SK-N-SH (cell line): ENCODE measurements around the gene FRMD6.
"Not testable (repeated sequence)": the region's sequence is repeated elsewhere in the genome, so short reads cannot be mapped to it uniquely, and the experiment has no call there.

Experiments
- CHD2 ChIP-seq: fragments of 150-350 bp; IDR thresholded peaks from 2 replicates; pipeline ENCODE4 v1.6.1; 2018; ENCODE audit warnings: low read length; ENCODE audit not compliant: partially characterized antibody
- ELF1 ChIP-seq: IDR thresholded peaks from 2 replicates; pipeline ENCODE4 v1.4.0; 2012
- EP300 ChIP-seq, 2 experiments: IDR thresholded peaks; 2 replicates each; pipeline versions ENCODE4 v1.4.0 to v1.6.1; 2012; ENCODE audit warnings: borderline replicate concordance in 1 of 2, low read depth in 1 of 2, low read length in 1 of 2
- EZH2phosphoT487 ChIP-seq: fragments of 200-600 bp; sonication (generic); IDR thresholded peaks from 2 replicates; pipeline ENCODE4 v1.6.1; 2017; ENCODE audit warnings: low read depth, mixed run types, mild to moderate bottlenecking, antibody characterized with exemption, moderate library complexity, borderline replicate concordance
- GATA2 ChIP-seq: sonication (generic); formaldehyde crosslinking; IDR thresholded peaks from 2 replicates; pipeline ENCODE4 v1.5.0; 2020; ENCODE audit warnings: mild to moderate bottlenecking, missing genetic modification reagents
- POLR2AphosphoS5 ChIP-seq: IDR thresholded peaks from 2 replicates; pipeline ENCODE4 v1.6.1; 2012; ENCODE audit warnings: low read depth, low read length
- RAD21 ChIP-seq: IDR thresholded peaks from 2 replicates; pipeline ENCODE4 v1.6.1; 2012; ENCODE audit warnings: mild to moderate bottlenecking, low read length
- REST ChIP-seq: IDR thresholded peaks from 2 replicates; pipeline ENCODE4 v1.6.1; 2012; ENCODE audit warnings: mild to moderate bottlenecking, low read depth, low read length, moderate library complexity
- SIN3A ChIP-seq: IDR thresholded peaks from 2 replicates; pipeline ENCODE4 v1.6.1; 2012; ENCODE audit warnings: low read depth, mild to moderate bottlenecking, low read length, moderate library complexity, borderline replicate concordance
- TCF12 ChIP-seq: IDR thresholded peaks from 2 replicates; pipeline ENCODE4 v1.4.0; 2012
- TF ChIP-seq, protein P1 (sequence below): fragments of 200-600 bp; sonication (generic); IDR thresholded peaks from 2 replicates; pipeline ENCODE4 v1.6.1; 2017; ENCODE audit warnings: antibody characterized with exemption, mild to moderate bottlenecking, moderate library complexity
- TF ChIP-seq, protein P2 (sequence below): fragments of 150-350 bp; IDR thresholded peaks from 2 replicates; pipeline ENCODE4 v1.6.1; 2017; ENCODE audit warnings: antibody characterized with exemption, low read length, low read depth, borderline replicate concordance

GRCh38 chr14:51766586-51766985, 114.9 kb downstream of the FRMD6 start:
- not testable (repeated sequence) for TF ChIP-seq TCF12; SIN3A; GATA2 (CRISPR knock-in tag); REST; POLR2AphosphoS5; RAD21; ELF1; EP300 (IDR thresholded peaks at IDR 0.05; ENCODE audit: borderline replicate concordance in 1 of 2, low read depth in 1 of 2, low read length in 1 of 2); EZH2phosphoT487; CHD2
- TF ChIP-seq, protein P1, sequence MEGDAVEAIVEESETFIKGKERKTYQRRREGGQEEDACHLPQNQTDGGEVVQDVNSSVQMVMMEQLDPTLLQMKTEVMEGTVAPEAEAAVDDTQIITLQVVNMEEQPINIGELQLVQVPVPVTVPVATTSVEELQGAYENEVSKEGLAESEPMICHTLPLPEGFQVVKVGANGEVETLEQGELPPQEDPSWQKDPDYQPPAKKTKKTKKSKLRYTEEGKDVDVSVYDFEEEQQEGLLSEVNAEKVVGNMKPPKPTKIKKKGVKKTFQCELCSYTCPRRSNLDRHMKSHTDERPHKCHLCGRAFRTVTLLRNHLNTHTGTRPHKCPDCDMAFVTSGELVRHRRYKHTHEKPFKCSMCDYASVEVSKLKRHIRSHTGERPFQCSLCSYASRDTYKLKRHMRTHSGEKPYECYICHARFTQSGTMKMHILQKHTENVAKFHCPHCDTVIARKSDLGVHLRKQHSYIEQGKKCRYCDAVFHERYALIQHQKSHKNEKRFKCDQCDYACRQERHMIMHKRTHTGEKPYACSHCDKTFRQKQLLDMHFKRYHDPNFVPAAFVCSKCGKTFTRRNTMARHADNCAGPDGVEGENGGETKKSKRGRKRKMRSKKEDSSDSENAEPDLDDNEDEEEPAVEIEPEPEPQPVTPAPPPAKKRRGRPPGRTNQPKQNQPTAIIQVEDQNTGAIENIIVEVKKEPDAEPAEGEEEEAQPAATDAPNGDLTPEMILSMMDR, result not testable (repeated sequence)
- TF ChIP-seq, protein P2, sequence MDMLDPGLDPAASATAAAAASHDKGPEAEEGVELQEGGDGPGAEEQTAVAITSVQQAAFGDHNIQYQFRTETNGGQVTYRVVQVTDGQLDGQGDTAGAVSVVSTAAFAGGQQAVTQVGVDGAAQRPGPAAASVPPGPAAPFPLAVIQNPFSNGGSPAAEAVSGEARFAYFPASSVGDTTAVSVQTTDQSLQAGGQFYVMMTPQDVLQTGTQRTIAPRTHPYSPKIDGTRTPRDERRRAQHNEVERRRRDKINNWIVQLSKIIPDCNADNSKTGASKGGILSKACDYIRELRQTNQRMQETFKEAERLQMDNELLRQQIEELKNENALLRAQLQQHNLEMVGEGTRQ, result not testable (repeated sequence)
